Activated naive CD8-positive, alpha-beta T cell treated with anti-CD3 and anti-CD28 coated beads, Interleukin-2, amount 50 U/mL, for 16 hours (primary cell): ENCODE results near the gene CORO2A.
"Not testable (repeated sequence)": the region's sequence is repeated elsewhere in the genome, so short reads cannot be mapped to it uniquely, and the experiment has no call there.

Experiments used
- DNase-seq: peaks from one replicate; pipeline ENCODE4 v3.0.0-alpha.2; 2020; ENCODE audit warnings: low read depth, low spot score

Gene CORO2A

GRCh38 chr9:98142925-98143481 is 49.4 kb downstream of the CORO2A start:
- no peak for DNase-seq

- no peak for DNase-seq
These were observed 50.1 kb downstream of the CORO2A start for GRCh38 chr9:98142182-98142907.

GRCh38 chr9:98140503-98140902 is 51.9 kb downstream of the CORO2A start:
- DNase-seq = no peak

GRCh38 chr9:98136489-98136888 is 55.9 kb downstream of the CORO2A start:
- no peak for DNase-seq

GRCh38 chr9:98135938-98136337 is 56.5 kb downstream of the CORO2A start:
- DNase-seq = no peak

GRCh38 chr9:98135558-98135934 is 56.9 kb downstream of the CORO2A start:
- no peak for DNase-seq

- DNase-seq = no peak
These were observed 57.5 kb downstream of the CORO2A start for GRCh38 chr9:98134702-98135557.

- no peak for DNase-seq
These were observed 59.4 kb downstream of the CORO2A start for GRCh38 chr9:98132806-98133631.

GRCh38 chr9:98132158-98132557 is 60.3 kb downstream of the CORO2A start:
- DNase-seq = no peak

GRCh38 chr9:98130576-98131228 is 61.7 kb downstream of the CORO2A start:
- DNase-seq = no peak

- not testable (repeated sequence) for DNase-seq
These were observed 62.4 kb downstream of the CORO2A start for GRCh38 chr9:98130060-98130459.

GRCh38 chr9:98129451-98129881 is 63.0 kb downstream of the CORO2A start:
- no peak for DNase-seq

- no peak for DNase-seq
These were observed 64.1 kb downstream of the CORO2A start for GRCh38 chr9:98128316-98128715.

- DNase-seq = no peak
These were observed 65.2 kb downstream of the CORO2A start for GRCh38 chr9:98127226-98127625.

- no peak for DNase-seq
These were observed 67.6 kb downstream of the CORO2A start for GRCh38 chr9:98124637-98125426.

- DNase-seq = not testable (repeated sequence)
These were observed 68.3 kb downstream of the CORO2A start for GRCh38 chr9:98124091-98124490.

GRCh38 chr9:98121058-98121457 is 71.4 kb downstream of the CORO2A start:
- no peak for DNase-seq

GRCh38 chr9:98120476-98120875 is 72.0 kb downstream of the CORO2A start:
- no peak for DNase-seq

- DNase-seq = no peak
These were observed 73.5 kb downstream of the CORO2A start, which contains the start of gene TRIM14 for GRCh38 chr9:98118640-98119601. TRIM14 (minus strand) TSS chr9:98119222; CDS start chr9:98119188, 34 bp downstream.
